ENCODE data around the gene NEURL4.

- TF ChIP-seq ZBTB33 (IDR thresholded peaks at IDR 0.05) = no peak
- TF ChIP-seq NR2F2 (IDR thresholded peaks at IDR 0.05) = no peak
- TF ChIP-seq CTCF (IDR thresholded peaks at IDR 0.05; ENCODE audit: low read depth, low read length, missing input control) = no peak
- no peak for TF ChIP-seq MAX (IDR thresholded peaks at IDR 0.05)
These were observed 41.7 kb upstream of the NEURL4 start for GRCh38 chr17:7370853-7371252.

Measured in liver (tissue), 3 donors.